WI38 (cell line): ENCODE results near the gene LRCH4.

Source experiments
- H3K4me3 ChIP-seq: 2 replicates; pipeline ENCODE4 v1.5.1; 2011; ENCODE audit warnings: low read depth, mild to moderate bottlenecking, control low read depth, low read length
- CTCF ChIP-seq: IDR thresholded peaks from 2 replicates; pipeline ENCODE4 v1.5.1; 2012; ENCODE audit warnings: low read depth, mild to moderate bottlenecking, control low read depth, low read length

The LRCH4 gene

GRCh38 chr7:100578246-100579183, 7.4 kb downstream of the LRCH4 start:
- no peak overlapping the region for H3K4me3 ChIP-seq

GRCh38 chr7:100577507-100577906, 8.4 kb downstream of the LRCH4 start:
- H3K4me3 ChIP-seq: no peak overlapping the region
- no peak for TF ChIP-seq CTCF

More at GRCh38 chr7:100578246-100579183, 7.4 kb downstream of the LRCH4 start:
- TF ChIP-seq CTCF: no peak

- no peak overlapping the region for H3K4me3 ChIP-seq
- no peak for TF ChIP-seq CTCF
Measured at GRCh38 chr7:100577103-100577502, 8.8 kb downstream of the LRCH4 start.

- no peak overlapping the region for H3K4me3 ChIP-seq
- no peak for TF ChIP-seq CTCF
Measured at GRCh38 chr7:100576384-100576993, 9.4 kb downstream of the LRCH4 start.

- H3K4me3 ChIP-seq: no peak overlapping the region
- no peak for TF ChIP-seq CTCF
Measured at GRCh38 chr7:100575746-100576383, 10.1 kb downstream of the LRCH4 start.

- no peak for TF ChIP-seq CTCF
- H3K4me3 ChIP-seq: no peak overlapping the region
Measured at GRCh38 chr7:100575206-100575631, 10.7 kb downstream of the LRCH4 start.
